ENCODE measurements around the gene SLC4A1. TPM values are rescaled to one million over a fixed set of nuclear protein-coding genes. Genes with fewer than 3 reads are reported as not detected.
A peak's percentile ranks its signal among the peaks of the same experiment; 100 is the strongest.

Gene SLC4A1
- total and polyA plus RNA-seq, 2 of the 13 experiments (the other 11 are each of a cell fraction or from before 2014, with no cell fraction given), result not detected

DNA sequence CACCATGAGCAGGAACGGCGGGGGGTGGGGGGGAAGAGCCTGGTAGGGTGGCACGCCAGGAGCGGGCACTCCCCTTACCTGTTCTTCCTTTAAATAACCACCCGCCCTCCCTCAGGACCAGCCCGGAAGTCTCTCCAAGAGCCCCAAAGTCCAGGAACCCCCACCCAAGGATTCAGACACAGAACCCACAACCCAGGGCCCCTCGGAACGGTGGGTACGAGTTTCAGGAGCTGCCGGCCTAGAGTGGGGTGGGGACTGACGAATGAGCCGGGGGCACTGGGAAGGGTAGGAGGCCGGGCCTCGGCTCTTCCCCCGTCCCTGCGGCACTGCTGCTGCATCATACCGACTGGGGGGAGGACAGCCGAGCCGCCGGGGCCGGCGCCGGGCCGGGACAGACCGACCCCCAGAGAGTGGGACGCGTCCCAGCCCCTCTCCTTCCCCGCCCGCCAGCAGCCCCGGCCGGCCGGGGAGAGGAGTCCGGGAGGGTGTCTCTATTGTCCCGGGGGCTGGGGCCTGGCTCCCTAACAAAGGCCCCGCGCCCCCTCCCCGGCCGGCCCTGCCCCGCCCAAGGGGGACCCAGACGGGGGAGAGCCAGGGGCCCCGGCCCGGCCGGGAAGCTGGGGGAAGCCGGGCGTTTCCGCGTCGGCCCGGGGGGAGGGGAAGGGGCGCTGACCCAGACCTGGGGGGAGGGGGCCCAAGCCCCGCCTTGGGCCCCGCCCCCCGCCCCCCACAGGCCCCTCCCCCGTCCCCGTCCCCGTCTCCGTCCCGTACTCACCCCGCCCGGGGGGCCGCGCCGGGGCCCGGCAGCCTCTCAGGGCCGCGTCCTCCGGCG lies 69.0 kb downstream of the SLC4A1 start (continued):
- 0 out of 2 replicates have a peak, but pooled peaks have one; percentile 42 for TF ChIP-seq ZNF343 (CRISPR knock-in tag; IDR thresholded peaks at IDR 0.05)
- no peak for TF ChIP-seq DBP (CRISPR knock-in tag; IDR thresholded peaks at IDR 0.05; ENCODE audit: not compliant biosample characterization)
- no peak for TF ChIP-seq SSRP1 (CRISPR knock-in tag; IDR thresholded peaks at IDR 0.05)
- no peak for TF ChIP-seq KDM2A (CRISPR knock-in tag; IDR thresholded peaks at IDR 0.05; ENCODE audit: borderline replicate concordance, low read depth)
- no peak for TF ChIP-seq BORCS8-MEF2B (CRISPR knock-in tag; IDR thresholded peaks at IDR 0.05)
- TF ChIP-seq HNF4A (CRISPR knock-in tag; IDR thresholded peaks at IDR 0.05), result no peak
- TF ChIP-seq ZNF441 (CRISPR knock-in tag; IDR thresholded peaks at IDR 0.05; ENCODE audit: borderline replicate concordance), result peak; percentile 34; the same call in 1 of the 2 replicates
- TF ChIP-seq, protein P1, sequence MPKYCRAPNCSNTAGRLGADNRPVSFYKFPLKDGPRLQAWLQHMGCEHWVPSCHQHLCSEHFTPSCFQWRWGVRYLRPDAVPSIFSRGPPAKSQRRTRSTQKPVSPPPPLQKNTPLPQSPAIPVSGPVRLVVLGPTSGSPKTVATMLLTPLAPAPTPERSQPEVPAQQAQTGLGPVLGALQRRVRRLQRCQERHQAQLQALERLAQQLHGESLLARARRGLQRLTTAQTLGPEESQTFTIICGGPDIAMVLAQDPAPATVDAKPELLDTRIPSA (CRISPR knock-in tag; IDR thresholded peaks at IDR 0.05; ENCODE audit: borderline replicate concordance), result peak; percentile 78; the same call in 1 of the 2 replicates
- TF ChIP-seq ATM (IDR thresholded peaks at IDR 0.05; ENCODE audit: borderline replicate concordance), result no peak
- no peak for TF ChIP-seq CREBL2 (CRISPR knock-in tag; IDR thresholded peaks at IDR 0.05; ENCODE audit: borderline replicate concordance)
- TF ChIP-seq, protein P2, sequence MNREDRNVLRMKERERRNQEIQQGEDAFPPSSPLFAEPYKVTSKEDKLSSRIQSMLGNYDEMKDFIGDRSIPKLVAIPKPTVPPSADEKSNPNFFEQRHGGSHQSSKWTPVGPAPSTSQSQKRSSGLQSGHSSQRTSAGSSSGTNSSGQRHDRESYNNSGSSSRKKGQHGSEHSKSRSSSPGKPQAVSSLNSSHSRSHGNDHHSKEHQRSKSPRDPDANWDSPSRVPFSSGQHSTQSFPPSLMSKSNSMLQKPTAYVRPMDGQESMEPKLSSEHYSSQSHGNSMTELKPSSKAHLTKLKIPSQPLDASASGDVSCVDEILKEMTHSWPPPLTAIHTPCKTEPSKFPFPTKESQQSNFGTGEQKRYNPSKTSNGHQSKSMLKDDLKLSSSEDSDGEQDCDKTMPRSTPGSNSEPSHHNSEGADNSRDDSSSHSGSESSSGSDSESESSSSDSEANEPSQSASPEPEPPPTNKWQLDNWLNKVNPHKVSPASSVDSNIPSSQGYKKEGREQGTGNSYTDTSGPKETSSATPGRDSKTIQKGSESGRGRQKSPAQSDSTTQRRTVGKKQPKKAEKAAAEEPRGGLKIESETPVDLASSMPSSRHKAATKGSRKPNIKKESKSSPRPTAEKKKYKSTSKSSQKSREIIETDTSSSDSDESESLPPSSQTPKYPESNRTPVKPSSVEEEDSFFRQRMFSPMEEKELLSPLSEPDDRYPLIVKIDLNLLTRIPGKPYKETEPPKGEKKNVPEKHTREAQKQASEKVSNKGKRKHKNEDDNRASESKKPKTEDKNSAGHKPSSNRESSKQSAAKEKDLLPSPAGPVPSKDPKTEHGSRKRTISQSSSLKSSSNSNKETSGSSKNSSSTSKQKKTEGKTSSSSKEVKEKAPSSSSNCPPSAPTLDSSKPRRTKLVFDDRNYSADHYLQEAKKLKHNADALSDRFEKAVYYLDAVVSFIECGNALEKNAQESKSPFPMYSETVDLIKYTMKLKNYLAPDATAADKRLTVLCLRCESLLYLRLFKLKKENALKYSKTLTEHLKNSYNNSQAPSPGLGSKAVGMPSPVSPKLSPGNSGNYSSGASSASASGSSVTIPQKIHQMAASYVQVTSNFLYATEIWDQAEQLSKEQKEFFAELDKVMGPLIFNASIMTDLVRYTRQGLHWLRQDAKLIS (CRISPR knock-in tag; IDR thresholded peaks at IDR 0.05), result no peak
- peak; percentile 54; the same call in 1 of the 2 replicates for TF ChIP-seq SALL2 (CRISPR knock-in tag; IDR thresholded peaks at IDR 0.05)
- TF ChIP-seq, protein P3, sequence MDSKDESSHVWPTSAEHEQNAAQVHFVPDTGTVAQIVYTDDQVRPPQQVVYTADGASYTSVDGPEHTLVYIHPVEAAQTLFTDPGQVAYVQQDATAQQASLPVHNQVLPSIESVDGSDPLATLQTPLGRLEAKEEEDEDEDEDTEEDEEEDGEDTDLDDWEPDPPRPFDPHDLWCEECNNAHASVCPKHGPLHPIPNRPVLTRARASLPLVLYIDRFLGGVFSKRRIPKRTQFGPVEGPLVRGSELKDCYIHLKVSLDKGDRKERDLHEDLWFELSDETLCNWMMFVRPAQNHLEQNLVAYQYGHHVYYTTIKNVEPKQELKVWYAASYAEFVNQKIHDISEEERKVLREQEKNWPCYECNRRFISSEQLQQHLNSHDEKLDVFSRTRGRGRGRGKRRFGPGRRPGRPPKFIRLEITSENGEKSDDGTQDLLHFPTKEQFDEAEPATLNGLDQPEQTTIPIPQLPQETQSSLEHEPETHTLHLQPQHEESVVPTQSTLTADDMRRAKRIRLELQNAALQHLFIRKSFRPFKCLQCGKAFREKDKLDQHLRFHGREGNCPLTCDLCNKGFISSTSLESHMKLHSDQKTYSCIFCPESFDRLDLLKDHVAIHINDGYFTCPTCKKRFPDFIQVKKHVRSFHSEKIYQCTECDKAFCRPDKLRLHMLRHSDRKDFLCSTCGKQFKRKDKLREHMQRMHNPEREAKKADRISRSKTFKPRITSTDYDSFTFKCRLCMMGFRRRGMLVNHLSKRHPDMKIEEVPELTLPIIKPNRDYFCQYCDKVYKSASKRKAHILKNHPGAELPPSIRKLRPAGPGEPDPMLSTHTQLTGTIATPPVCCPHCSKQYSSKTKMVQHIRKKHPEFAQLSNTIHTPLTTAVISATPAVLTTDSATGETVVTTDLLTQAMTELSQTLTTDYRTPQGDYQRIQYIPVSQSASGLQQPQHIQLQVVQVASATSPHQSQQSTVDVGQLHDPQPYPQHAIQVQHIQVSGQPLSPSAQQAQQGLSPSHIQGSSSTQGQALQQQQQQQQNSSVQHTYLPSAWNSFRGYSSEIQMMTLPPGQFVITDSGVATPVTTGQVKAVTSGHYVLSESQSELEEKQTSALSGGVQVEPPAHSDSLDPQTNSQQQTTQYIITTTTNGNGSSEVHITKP (CRISPR knock-in tag; IDR thresholded peaks at IDR 0.05; ENCODE audit: low read depth), result no peak
- no peak; the same call in 1 of the 2 replicates for TF ChIP-seq ZNF333 (CRISPR knock-in tag; IDR thresholded peaks at IDR 0.05; ENCODE audit: borderline replicate concordance)
- TF ChIP-seq NFIB (CRISPR knock-in tag; IDR thresholded peaks at IDR 0.05; ENCODE audit: borderline replicate concordance), result no peak
